SJCRH30 (cell line): ENCODE data around the gene CHMP5. TPM values are rescaled to one million over a fixed set of nuclear protein-coding genes. Genes with fewer than 3 reads are reported as not detected.

Experiments used
- DNase-seq, 2 experiments: peaks; one replicate each; pipeline ENCODE4 v3.0.0-alpha.2; 2015 to 2020
- H3K27ac ChIP-seq: fragments of 250-450 bp; sonication (Bioruptor Pico); 2 replicates; pipeline ENCODE4 v1.5.1; 2020; ENCODE audit warnings: mild to moderate bottlenecking, moderate library complexity
- H3K27me3 ChIP-seq: fragments of 250-450 bp; sonication (Bioruptor Pico); 2 replicates; pipeline ENCODE4 v1.5.1; 2020; ENCODE audit warnings: mild to moderate bottlenecking, moderate library complexity
- H3K36me3 ChIP-seq: fragments of 250-450 bp; sonication (Bioruptor Pico); 2 replicates; pipeline ENCODE4 v1.5.1; 2020; ENCODE audit warnings: mild to moderate bottlenecking, moderate library complexity
- H3K4me1 ChIP-seq: fragments of 250-450 bp; sonication (Bioruptor Pico); 2 replicates; pipeline ENCODE4 v1.5.1; 2020; ENCODE audit warnings: mild to moderate bottlenecking, moderate library complexity
- H3K4me3 ChIP-seq: fragments of 250-450 bp; sonication (Bioruptor Pico); 2 replicates; pipeline ENCODE4 v1.5.1; 2020; ENCODE audit warnings: mild to moderate bottlenecking, moderate library complexity
- H3K9me3 ChIP-seq: fragments of 250-450 bp; sonication (Bioruptor Pico); replicated peaks from 2 replicates; pipeline ENCODE4 v1.5.1; 2020; ENCODE audit warnings: mild to moderate bottlenecking, moderate library complexity
- total RNA-seq: library from RNA; depleted of rRNA; stranded (reverse); fragments of >200 nt; shearing (Covaris generic); gene quantifications from 2 replicates; pipeline ENCODE4 v1.2.3, GENCODE V29; 2014

Gene CHMP5
- total RNA-seq, 1 experiment from 2014 or later = 74.5 TPM

DNA sequence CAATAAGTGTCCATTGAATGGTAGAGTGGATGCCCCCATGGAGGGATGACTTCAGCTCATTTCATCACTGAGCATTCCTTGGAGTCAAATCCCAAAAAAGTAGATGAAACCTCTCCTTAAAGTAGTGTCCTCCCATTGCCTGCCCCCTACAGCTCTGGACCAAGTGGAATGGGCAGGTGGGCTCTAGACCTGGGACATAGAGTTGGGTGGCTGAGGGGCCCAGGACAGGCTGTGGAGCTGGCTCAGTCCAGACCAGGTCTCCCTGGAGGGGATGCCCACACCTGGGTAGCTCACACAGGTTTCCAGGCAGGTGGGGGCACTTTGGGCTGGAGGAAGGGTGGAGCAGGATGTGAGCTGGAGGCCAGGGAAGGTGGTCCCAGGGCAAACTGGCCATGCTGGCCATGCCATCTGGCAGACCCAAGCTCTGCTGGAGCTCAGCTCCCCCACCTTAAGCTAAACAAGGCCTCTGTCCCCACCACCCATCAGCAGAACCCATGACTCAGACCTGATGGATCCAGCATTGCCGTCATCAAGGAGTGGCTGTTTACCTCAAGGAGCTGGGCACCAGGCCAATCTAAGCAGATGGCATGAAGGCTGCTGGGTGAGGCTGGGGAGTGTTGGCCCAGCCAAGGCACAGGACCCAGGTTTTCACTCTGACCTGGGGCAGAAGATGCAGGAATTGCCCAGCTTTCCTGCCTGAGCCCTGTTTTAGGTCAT, 31.1 kb upstream of the CHMP5 start:
- H3K4me3 ChIP-seq = no peak overlapping the region
- peak; percentile 19 to 27 for DNase-seq
- no peak overlapping the region for H3K27ac ChIP-seq

DNA sequence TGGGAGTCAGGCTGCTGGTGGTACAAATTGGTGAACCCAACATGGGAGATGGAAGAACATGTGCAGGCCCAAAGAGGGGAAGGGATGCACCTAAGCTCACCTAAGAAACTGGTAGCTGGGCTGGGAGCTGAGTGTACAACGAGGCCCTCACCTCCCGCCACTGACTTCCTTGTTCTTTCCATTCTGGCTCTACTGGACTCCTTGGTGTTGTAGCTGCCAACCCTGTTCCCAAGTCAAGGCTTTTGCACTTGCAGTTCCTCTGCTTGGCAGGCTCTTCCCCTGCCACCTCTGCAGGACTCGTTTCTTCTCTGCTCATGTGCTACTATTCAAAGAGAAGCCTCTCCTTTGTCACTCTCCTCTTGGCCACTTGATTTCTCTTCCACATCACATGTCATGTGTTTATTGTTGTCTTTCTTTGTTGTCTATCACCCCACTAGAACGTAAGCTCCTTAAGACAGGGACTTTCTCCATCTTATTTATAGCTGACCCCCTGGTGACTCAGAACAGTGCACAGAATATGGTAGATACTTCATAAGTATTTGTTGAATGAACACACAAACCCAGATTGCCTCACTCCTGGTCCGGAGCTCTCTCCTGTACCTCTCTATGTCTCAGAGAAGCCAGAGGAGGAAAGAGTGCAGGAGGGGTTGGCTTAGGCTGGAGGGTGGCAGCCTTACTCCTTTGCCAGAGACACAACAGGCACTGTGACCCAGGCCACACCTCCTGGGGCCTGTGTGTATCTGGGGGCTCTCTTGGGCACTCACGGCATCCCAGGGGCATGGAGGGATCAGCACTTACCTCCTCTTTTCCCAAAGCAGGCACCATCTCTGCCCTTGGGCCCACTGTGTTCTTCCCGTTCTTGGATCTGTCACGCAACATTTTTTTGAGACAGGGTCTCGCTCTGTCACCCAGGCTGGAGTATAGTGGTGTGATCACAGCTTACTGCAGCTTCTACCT, 30.1 kb upstream of the CHMP5 start:
- DNase-seq = no peak
- Histone ChIP-seq H3K27ac (no peak overlapping the region), H3K36me3 (no peaks in the 10 kb centered on the region), H3K4me3 (no peak overlapping the region), H3K4me1 (peaks cover under 1% of the 10 kb centered on the region; the same call in 1 of the 2 replicates), H3K27me3 (no peaks in the 10 kb centered on the region), H3K9me3 (no peaks in the 10 kb centered on the region)

More for the DNA sequence above, 31.1 kb upstream of the CHMP5 start:
- Histone ChIP-seq H3K9me3 (no peaks in the 10 kb centered on the region), H3K4me1 (no peaks in the 10 kb centered on the region), H3K27me3 (no peaks in the 10 kb centered on the region), H3K36me3 (no peaks in the 10 kb centered on the region)

DNA sequence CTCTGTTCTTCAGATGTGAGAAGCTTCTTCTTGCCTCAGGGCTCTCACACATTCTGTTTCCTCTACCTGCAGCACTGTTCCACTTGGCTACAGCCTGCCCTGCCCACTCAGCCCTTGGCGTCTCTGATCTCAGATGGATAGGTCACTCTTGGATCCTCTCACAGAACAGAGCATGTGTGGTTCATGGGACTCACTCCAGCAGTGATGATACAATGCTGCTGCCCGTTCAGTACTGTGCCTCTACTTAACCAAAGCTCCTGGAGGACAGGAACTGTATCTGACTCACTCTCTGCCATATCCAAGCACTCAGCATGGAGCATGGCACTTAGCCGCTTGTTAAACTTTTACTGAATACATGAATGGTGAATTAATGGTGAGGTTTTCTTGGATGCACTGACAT, 28.3 kb upstream of the CHMP5 start:
- Histone ChIP-seq H3K4me1 (peaks cover 6% of the 10 kb centered on the region; the same call in 1 of the 2 replicates), H3K36me3 (no peaks in the 10 kb centered on the region), H3K27ac (no peak overlapping the region), H3K27me3 (no peaks in the 10 kb centered on the region), H3K4me3 (no peak overlapping the region), H3K9me3 (no peaks in the 10 kb centered on the region)
- DNase-seq = no peak

DNA sequence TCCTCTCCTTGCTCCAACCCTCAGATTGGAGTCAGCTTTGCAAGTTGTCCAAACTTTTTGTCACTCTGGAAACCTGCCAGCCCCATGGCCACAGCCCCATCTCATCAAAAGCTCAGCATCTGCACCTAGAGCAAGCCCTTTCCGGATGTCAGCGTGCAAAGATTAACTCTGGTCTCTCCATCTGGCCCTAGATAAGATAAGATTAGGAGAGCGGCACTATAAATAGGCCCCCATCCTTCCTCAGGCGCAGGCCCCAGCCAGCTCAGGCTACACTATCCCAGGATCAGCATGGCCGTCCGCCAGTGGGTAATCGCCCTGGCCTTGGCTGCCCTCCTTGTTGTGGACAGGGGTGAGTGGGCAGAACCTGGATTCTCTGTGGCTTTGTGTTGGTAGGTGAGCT, 24.9 kb upstream of the CHMP5 start, which contains the start of gene SPINK4:
Gene SPINK4 (plus strand): TSS at position 247 of the 400 bp plus-strand sequence. CDS start 42 bp downstream, at position 289.
- Histone ChIP-seq H3K4me3 (no peak within 1 kb of the TSS), H3K4me1 (peaks cover 6% of the 10 kb centered on the region; the same call in 1 of the 2 replicates), H3K27me3 (no peaks in the 10 kb centered on the region), H3K9me3 (no peaks in the 10 kb centered on the region), H3K36me3 (no peaks in the 10 kb centered on the region), H3K27ac (no peak within 1 kb of the TSS)
- peak; percentile 34 to 56 for DNase-seq

DNA sequence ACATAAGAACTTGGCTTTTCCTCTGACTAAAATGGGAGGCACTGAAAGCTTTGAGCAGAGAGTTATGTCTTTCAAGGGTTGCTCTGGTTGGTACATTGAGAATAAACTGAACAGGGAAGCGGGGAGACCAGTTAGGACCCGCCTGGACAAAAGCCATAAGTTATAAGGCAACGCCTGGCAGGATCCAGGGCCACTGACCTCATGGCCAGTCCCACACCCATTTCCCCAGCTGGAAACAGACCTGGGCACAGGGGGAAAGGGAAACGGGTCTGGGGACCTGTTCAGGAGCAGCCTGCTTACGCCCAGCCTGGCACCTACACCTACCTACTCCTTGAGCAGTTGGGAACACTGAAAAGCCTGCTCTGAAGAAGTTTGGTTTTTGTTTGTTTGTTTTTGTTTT, 23.6 kb upstream of the CHMP5 start:
- Histone ChIP-seq H3K9me3 (no peaks in the 10 kb centered on the region), H3K27ac (no peak overlapping the region), H3K4me1 (peaks cover 6% of the 10 kb centered on the region; the same call in 1 of the 2 replicates), H3K36me3 (no peaks in the 10 kb centered on the region), H3K4me3 (no peak overlapping the region), H3K27me3 (no peaks in the 10 kb centered on the region)
- DNase-seq = no peak

DNA sequence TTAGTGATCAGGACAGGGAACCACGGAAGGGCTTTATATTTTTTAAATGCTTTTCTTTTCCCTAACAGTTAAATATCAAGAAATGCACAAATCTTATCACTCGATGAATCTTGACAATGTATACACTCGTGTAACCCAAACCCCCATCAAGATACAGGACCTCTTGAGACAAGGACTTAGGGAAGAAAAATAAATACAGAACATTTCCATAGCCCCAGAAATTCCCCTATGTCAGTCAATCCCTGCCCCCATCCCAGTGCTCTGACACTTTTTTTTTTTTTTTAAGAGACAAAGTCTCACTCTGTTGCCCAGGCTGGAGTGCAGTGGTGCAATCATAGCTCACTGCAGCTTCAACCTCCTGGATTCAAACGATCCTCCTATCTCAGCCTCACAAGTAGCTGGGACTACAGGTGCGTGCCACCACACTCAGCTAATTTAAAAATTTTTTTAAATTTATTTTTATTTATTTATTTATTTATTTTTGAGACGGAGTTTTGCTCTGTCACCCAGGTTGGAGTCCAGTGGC, 22.2 kb upstream of the CHMP5 start:
- Histone ChIP-seq H3K36me3 (no peaks in the 10 kb centered on the region), H3K4me3 (no peak overlapping the region), H3K9me3 (no peaks in the 10 kb centered on the region), H3K27ac (no peak overlapping the region), H3K4me1 (peaks cover 6% of the 10 kb centered on the region; the same call in 1 of the 2 replicates), H3K27me3 (no peaks in the 10 kb centered on the region)
- DNase-seq = no peak

DNA sequence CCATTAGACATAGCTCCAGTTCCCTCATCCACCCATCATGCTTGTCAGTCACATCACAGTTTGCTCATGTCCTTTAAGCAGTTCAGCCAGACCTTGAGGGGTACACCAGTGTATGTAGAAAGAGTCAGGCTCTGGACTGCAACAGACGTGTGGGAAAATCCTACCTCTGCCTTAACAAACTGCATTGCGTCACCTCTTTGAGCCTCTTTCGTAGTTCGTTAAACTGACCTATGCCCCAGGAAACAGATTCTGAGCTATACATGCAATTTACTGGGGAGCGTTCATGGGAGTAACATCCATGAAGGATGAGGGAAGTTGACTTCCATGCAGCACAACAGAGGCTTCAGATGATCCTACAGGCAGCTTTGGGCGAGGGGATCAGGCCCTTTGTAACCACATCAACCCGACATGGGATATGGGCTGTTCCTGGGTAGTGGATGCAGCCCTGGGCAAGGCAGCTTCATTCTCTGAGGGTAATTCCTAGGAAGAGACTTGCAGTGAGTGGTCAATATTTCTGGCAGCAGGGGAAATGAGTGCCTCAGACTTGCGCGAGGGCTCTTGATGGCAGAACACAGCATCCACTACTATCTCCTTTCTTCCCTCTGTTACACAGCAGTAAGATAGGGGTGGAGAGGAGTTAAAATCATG, 20.6 kb upstream of the CHMP5 start:
- no peak overlapping the region for H3K4me3 ChIP-seq
- DNase-seq = no peak
- H3K4me1 ChIP-seq = peaks cover 6% of the 10 kb centered on the region; the same call in 1 of the 2 replicates
- no peaks in the 10 kb centered on the region for H3K36me3 ChIP-seq
- H3K9me3 ChIP-seq = no peaks in the 10 kb centered on the region
- no peak overlapping the region for H3K27ac ChIP-seq
- H3K27me3 ChIP-seq = no peaks in the 10 kb centered on the region

DNA sequence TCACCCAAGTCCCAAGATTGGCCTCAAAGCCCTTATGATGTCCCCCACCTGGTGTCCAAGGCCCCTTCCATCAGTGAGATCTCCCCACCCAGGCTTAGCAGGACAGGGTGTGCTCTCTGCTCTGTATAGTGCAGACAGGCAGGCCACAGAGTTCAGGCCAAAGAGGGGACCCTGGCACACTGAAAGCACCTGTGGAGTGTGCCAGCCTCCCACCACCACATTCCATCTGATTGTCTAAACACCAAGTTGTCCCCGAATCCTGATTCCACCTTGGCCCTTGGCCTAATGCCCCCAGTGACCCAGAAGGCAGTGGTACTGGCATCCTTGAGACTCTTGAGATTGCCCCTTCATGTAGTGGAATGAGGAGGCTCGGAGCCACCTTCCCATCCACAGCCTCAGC, 19.5 kb upstream of the CHMP5 start:
- no peak overlapping the region for H3K4me3 ChIP-seq
- H3K27me3 ChIP-seq = no peaks in the 10 kb centered on the region
- H3K4me1 ChIP-seq = peaks cover under 1% of the 10 kb centered on the region; the same call in 1 of the 2 replicates
- no peak for DNase-seq
- H3K36me3 ChIP-seq = no peaks in the 10 kb centered on the region
- no peaks in the 10 kb centered on the region for H3K9me3 ChIP-seq
- no peak overlapping the region for H3K27ac ChIP-seq

DNA sequence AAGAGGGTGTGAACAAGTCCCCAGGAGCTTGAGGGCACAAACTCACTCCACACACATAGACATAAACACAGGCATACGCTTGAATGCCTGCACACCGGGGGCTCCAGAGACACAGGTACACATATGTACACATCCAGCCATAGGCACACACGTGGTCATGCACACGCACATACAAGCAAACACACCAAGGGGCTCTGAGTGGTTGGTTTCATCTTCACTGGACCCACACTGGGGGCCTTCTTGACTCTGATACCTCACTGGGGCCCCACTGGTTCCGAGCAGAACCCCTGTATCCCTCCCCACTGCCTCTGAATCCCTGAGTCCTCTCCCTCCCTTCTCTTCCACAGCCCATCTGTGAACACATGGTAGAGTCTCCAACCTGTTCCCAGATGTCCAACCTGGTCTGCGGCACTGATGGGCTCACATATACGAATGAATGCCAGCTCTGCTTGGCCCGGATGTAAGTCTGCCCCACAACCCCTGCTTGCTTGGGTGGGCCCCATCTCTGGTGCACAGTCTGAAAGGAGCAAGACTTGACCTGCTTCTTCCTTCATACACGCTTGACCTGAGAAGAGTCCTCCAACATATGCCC, 18.5 kb upstream of the CHMP5 start:
- Histone ChIP-seq H3K27me3 (no peaks in the 10 kb centered on the region), H3K27ac (no peak overlapping the region), H3K9me3 (no peaks in the 10 kb centered on the region), H3K36me3 (no peaks in the 10 kb centered on the region), H3K4me3 (no peak overlapping the region), H3K4me1 (no peaks in the 10 kb centered on the region)
- no peak for DNase-seq

DNA sequence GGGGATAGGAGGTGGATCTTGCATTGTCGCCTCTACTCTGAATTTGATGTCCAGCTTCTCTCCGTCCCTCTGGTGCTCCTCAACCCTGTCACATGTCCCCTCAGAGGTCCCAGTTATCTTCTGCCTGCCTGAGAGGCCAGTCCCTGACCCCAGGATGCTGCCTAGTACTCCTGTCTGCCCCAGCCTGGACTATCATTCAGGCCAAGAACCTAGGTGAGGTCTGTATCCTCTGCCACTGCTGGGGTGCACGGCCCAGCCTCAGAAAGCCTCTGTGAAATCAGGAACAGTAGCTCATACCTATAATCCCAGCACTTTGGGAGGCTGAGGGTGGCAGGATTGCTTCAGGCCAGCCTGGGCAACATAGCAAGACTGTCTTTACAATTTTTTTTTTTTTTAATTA, 16.2 kb upstream of the CHMP5 start:
- no peak overlapping the region for H3K4me3 ChIP-seq
- peaks cover 12% of the 10 kb centered on the region for H3K36me3 ChIP-seq
- no peaks in the 10 kb centered on the region for H3K4me1 ChIP-seq
- no peaks in the 10 kb centered on the region for H3K9me3 ChIP-seq
- no peak for DNase-seq
- H3K27me3 ChIP-seq = no peaks in the 10 kb centered on the region
- no peak overlapping the region for H3K27ac ChIP-seq

DNA sequence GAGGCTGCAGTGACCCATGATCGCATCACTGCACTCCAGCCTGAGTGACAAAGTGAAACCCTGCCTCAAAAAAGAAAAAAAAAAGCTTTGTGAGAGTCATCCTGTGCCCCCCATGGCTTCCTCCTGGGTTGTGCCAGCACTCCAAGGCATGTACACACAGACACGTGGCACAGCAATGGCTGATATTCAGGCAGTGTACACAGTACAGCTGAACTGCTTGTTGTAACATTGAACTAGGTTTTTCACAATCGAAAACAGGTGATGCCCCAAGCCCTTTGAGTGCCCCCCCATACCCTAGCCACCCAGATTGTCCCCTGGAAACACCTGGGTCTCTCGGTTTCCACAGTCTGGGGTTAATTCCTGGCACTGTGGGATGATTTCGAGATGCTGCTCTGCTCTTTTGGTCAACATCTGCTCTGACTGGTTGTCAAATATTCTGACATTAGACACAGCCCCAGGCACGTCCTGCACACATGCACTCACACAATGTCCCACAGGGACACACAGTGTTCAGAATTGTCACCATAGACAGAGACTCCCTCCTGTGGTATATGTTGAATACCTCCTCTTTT, 15.7 kb upstream of the CHMP5 start:
- Histone ChIP-seq H3K4me3 (no peak overlapping the region), H3K4me1 (no peaks in the 10 kb centered on the region), H3K27me3 (no peaks in the 10 kb centered on the region), H3K36me3 (peaks cover 13% of the 10 kb centered on the region), H3K9me3 (no peaks in the 10 kb centered on the region), H3K27ac (no peak overlapping the region)
- no peak for DNase-seq

DNA sequence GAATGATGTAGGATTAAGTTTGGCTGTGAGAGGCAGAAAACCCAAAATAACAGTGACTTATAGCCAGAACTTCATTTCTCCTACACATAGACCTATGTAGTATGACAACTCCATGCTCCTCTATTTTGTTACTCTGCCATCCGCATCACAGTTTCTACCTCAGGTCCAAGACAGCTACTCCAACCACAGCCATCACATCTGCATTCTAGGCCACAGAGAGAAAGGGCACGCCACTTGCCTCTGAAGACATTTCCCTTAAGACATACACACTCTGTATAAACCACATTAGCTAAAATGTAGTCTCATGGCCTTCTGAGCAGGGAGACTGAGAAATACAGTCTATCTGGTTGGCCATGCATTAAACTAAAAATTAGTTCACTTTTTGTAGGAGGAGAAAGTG, 14.9 kb upstream of the CHMP5 start:
- no peaks in the 10 kb centered on the region for H3K27me3 ChIP-seq
- no peak overlapping the region for H3K4me3 ChIP-seq
- no peak for DNase-seq
- no peaks in the 10 kb centered on the region for H3K9me3 ChIP-seq
- no peak overlapping the region for H3K27ac ChIP-seq
- peaks cover 7% of the 10 kb centered on the region for H3K4me1 ChIP-seq
- H3K36me3 ChIP-seq = peaks cover 21% of the 10 kb centered on the region

DNA sequence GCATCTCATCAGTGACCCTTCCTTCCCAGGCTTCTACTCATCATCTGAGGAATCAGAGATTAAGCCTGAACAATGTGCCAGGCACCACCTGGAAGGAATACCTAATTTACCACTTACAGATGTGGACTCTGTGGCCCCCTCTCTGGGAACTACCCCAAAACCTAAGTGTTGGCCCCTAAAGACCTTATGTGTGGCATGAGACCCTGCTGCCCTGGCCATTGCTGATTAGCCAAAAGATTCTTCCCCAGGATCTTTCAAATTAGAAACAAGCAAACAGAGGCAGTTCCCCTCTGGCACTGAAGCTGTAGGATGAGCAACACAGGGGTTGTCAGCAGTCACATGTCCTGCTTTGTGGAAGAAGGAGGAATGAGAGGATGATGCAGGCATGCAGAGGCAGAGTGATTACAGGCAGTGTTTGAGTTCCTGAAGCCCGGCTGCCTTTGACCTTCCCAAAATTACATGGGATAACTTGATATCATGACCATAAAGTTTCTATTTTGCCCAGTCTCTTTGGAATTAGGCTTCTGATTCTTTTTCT, 14.3 kb upstream of the CHMP5 start:
- peaks cover 26% of the 10 kb centered on the region for H3K36me3 ChIP-seq
- no peaks in the 10 kb centered on the region for H3K9me3 ChIP-seq
- H3K4me3 ChIP-seq = no peak overlapping the region
- DNase-seq = no peak
- no peaks in the 10 kb centered on the region for H3K27me3 ChIP-seq
- no peak overlapping the region for H3K27ac ChIP-seq
- H3K4me1 ChIP-seq = peaks cover 9% of the 10 kb centered on the region

DNA sequence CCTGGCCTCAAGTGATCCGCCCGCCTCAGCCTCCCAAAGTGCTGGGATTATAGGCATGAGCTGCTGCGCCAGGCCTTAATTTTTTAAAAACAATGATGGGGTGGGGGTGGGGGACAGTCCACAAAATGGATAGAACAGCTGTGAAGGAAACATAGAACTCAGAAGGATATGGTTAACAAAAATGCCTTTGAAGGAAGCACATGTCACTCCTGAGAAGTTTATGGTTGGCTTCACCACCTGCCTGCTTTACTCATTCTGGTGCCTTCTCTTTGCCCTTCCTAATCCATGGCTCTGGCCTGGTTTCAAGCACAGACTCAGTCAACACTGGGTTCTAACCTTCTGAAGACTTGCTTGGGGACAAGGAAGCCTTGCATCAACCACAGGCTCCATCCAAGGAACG, 10.6 kb upstream of the CHMP5 start:
- Histone ChIP-seq H3K9me3 (no peaks in the 10 kb centered on the region), H3K4me3 (no peak overlapping the region), H3K4me1 (peaks cover 9% of the 10 kb centered on the region), H3K27me3 (no peaks in the 10 kb centered on the region), H3K36me3 (peaks cover 57% of the 10 kb centered on the region), H3K27ac (peak overlapping the region; percentile 24)
- DNase-seq = peak; percentile 31 to 61
